Hindlimb muscle (tissue), 1 donor: Measurements from ENCODE around the gene DNAH11. TPM values are rescaled to one million over a fixed set of nuclear protein-coding genes. Genes with fewer than 3 reads are reported as not detected.
A peak's percentile ranks its signal among the peaks of the same experiment; 100 is the strongest.

ENCODE experiments used
- DNase-seq: peaks from one replicate; pipeline ENCODE4 v3.0.0-alpha.2; 2013
- polyA plus RNA-seq: library from polyadenylated mRNA; unstranded; fragments of 120-200 nt; gene quantifications from one replicate; pipeline ENCODE4 v1.2.1, GENCODE V29; 2013; ENCODE audit not compliant: insufficient read length

Gene DNAH11
- polyA plus RNA-seq, 1 donor: 0.13 TPM

DNA sequence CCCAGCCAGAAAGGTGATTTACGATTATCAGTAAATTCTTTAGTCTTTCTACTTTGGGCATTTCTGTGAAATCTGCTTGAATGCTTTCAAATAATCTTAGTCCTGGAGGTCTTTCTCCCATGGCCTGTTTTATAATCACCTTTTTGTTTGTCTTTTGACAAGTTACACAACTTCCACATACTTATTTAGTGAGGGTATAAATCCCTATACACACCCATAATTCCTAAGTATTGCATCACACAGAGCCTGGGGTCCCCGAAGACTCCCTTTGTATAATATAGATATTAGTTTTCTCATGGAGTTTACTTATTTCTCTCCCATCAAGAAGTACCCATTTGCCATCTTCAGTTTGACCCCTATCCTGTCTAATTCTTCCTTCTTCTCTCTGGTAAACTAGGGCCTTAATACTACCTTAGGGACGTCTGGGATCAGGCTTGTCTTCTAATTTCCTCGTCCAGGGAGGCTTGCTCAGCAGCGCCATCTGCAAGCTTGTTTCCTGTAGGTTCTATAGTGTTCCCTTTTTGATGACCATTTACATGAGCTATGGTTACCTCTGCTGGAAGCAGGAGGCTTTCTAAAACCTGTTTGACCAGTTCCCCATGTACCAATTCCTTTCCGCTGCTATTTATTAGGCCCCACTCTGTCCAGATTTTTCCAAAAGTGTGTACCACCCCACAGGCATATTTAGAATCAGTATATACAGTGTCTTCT, 8.1 kb downstream of the DNAH11 start:
- no peak for DNase-seq

DNA sequence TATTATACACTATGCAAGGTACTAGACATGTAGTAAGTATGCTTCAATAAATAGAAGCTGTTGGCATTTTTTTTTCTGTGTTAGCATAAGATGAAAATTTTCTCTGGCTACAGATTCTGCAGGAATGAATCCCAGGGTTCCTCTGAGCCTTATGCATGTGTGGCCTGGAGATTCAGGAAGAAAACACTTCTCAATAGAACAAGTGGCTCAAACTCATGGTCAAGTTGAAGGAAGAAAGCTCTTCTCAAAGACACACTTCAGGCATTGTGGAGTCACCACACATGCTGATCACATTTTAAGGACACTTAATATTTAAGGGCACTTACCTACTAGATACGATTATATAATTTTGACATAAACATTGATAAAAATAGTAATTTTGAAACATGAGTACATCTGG, 19.5 kb downstream of the DNAH11 start:
- no peak for DNase-seq

DNA sequence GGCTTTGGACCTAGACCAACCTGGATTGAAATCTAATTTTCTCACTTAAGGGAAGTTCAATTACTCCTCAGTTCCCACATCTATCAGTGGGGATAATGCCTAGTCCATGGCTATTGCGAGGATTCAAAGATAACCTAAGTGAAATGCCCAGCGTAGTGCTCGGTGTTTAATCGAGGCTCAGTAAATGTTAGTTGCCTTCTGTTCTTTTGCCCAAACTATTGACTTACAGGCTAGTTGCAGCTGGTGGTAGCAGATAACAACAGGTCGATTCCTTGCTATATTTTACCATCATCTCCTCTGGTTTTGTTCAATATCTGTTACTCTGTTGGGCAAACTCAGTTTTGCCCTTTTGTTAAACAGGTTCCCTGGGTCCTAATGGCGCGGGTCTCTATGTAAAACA, 22.8 kb downstream of the DNAH11 start:
- DNase-seq: no peak

DNA sequence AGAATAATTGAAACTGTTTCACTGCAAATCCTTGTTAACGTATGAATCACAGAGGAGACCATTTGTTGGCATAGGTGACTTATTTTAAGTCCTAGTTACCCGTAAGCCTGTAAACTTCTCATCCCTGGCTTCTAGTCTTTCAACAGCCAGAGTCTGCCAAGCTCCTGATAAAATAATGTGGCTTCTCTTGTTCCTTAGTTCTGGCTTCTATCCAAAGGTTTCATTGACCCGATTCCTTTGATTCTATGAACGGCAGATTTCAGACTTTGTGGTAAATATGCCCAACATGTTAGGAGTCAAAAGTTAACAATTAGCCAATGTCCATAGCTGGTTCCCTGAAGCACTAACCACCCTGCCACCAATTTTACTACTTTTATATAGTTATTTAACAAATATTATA, 23.3 kb downstream of the DNAH11 start:
- DNase-seq: no peak

DNA sequence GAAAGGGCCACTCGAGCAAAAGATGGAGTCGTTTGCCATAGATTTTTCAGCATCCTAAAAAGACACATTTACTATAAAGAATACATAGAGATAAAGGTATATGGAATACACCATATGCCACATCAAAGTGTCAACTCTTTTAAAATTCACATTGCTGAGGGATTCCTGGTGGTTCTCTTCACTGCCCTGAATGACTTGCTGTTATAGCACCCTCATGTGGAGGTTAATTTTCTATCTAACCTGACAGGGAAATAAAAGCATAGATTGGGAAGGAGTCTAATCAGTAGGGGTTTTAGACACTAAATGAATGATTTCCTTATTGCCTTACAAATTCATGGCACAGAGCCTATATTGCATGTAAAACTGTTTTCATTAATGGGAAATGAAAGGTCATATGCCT, 25.9 kb downstream of the DNAH11 start:
- DNase-seq: no peak

DNA sequence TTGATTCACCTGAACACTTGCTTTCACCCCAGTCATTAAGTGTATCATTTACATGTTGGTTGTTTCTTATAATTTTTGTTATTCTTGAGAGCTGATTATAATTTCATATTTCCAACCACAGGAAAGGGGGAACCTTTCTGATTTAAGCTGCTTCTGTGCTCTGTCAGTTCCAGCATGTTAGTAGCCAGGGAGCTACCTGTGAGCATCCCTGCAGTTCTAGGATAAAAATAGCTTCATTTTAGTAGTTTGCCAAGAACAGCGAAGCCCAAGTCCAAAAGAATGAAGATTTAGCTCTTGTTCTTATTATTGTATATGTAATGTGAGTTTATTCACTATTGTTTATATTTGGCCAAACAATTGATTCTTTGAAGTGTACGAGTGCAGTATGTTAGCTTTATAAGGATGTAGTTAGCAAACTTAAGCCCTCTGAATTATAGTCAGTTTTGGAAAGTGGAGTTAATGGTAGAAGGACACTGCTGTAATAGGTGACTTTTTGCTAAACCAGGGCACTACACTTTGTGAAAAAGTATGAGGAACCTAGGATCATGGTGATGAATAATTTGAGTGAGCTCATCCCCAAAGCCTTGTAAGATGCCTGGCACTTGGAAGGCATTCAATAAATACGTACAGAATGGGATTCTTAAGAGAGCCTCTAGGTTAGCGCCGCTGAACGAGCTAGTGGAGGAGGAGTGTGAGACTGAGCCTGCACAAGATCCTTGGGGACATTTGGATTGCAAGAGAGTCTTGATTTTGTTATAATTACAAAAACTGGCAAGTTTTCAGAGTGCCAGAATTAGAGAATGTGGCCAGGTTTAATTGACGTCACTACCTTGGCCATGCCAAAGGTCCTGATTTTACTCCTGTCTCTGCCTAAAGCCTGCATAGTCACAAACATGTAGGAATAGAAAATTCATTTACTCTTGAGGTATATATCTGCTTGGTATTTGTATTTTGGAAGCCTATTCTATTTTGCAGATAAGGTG, 29.8 kb downstream of the DNAH11 start:
- DNase-seq: no peak

DNA sequence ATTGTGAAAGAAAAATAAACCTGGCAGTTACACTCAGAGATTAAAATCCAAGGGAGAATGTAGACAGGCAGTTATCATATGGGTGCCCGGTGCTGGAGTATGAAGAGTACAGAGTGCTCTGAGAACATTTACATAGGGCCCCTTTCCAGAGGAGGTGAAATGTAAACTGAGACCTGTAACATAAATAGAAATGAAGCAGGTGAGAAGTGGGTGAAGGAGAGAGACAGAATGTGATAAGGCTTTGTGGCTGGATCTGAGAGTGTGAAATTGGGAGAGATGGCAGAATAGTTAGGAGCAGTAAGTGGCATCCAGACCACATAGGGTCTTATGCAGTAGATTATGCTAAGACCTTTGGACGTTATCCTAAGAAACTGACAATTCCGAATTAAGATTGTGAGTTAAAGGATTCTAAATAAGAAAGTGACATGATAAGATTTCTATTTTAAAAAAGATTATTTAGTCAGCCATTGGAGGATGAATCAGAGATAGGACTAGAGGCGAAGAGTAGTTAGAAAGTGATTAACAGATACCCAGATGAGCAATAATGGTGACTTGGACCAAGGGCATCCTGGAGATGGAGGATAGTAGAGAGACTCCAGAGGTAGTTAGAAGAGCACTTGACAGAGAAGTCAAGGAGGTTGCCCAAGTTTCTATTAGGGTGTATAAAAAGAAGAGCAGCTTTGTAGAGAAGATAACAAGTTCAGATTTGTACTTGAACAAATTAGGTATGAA, 36.7 kb downstream of the DNAH11 start:
- no peak for DNase-seq

DNA sequence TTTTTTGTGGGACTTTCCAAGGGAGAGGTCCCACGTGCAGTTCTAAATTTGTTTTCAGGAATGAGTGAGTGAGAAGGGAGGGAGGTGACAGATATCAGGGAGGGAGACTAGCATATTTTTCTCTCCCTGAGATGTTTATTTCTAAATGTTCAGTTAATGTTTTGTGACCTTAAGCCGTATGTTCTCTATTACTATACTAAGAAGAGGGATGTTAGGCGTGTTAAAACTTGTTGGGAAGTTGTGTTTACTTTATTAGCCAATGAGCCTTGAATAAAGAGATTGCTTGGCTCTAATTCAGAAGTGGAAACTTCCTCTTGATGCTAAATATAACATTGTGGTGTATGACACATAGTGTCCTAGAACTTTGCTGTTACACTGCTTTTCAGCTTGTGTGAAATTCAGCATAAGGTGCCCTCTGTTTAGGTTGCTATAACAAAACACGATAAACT, 37.3 kb downstream of the DNAH11 start:
- no peak for DNase-seq

DNA sequence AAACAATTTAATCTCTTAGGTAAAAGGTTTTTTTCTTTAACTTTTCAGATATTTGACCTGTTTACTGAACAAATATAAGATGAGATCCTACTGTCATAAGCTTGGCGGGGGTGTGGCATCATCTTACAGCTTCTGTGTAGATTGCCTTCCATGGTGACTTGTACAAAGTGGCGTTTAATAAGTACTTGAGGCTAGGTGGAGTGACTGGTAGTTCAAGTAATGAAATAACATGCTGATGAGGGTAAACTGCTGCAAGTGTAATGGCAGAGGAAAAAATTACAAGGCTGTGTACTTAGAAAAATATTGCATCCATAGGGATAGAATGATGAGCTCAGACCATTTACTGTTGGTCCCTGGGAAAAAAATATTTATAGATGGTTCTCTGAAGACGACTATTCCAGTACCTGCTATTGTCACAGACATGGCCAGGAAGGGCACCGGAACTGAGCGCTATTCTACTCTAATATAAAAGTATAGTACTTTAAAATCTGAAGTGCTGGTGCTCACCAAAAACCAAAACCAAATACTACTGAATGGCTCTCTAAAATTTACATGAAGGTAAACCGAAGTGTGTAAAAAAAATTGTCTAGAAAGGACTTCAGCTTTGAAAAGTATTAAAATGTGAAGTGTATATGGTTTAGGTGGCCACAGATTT, 42.4 kb downstream of the DNAH11 start:
- no peak for DNase-seq

DNA sequence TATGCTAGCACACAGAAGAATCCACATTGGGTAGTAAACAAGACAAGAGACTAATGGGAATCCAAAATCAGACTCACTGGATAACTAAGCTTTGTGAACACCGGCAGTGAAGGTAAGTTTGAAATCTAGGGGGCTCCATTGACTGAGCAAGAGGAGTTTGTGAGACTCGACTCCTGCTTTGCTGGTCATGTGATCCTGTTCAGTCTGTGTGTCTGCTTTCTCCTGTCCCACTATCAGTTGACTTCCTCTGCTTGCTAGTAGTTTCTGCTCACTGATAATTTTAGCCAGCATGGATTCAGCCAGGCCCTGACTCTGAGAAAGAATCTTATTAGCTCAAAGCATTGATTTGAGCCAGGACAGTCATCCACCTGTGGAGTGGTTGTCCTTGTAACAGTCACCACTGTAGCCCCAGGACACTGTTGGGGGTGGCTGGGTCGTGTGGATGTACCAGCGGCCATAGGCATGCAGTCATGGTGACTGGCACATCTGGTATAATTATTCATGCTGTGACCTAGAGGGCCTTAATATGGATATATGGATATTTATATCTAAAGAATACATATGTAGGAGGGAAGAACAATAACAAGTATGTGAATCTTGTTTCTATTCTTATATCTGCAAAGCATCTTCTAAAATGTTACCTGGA, 44.4 kb downstream of the DNAH11 start:
- DNase-seq: no peak

DNA sequence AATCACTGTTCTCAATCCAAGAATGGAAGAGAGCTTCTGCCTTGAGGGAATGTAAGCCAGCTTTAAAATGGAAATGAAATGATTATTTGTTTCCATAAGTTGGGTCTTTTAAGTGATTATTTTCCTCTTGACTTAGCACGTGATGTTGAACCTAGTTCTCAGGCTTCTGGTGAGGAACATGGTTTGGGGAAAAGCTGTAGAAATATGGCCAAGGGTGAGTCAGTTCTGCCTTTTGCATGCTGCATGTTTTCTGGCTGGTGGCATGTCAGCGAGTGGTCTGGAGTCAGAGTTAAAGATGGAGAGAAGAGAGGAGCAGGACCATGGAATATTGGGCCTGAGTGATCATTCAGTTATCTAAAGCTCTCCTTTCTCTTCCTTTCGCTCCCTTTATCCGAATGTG, 54.0 kb downstream of the DNAH11 start:
- no peak for DNase-seq

DNA sequence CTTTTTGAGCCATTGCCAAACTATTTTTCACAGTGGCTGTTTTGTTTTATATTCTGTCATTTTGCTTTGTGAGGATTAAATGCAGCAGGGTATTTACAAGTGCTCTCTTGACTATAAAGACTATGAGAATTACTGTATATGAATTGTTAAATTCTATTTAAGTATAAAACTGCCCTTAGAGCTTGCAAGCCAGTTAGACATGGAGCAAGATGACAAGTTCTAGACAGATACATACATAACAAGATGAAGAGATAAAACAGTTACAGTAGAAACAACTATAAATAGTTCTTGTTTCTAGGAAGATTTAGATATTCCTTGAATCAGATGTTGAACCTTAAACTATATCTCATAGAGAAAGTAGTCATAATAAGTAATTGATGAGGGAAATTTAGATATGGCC, 60.6 kb downstream of the DNAH11 start:
- DNase-seq: no peak

DNA sequence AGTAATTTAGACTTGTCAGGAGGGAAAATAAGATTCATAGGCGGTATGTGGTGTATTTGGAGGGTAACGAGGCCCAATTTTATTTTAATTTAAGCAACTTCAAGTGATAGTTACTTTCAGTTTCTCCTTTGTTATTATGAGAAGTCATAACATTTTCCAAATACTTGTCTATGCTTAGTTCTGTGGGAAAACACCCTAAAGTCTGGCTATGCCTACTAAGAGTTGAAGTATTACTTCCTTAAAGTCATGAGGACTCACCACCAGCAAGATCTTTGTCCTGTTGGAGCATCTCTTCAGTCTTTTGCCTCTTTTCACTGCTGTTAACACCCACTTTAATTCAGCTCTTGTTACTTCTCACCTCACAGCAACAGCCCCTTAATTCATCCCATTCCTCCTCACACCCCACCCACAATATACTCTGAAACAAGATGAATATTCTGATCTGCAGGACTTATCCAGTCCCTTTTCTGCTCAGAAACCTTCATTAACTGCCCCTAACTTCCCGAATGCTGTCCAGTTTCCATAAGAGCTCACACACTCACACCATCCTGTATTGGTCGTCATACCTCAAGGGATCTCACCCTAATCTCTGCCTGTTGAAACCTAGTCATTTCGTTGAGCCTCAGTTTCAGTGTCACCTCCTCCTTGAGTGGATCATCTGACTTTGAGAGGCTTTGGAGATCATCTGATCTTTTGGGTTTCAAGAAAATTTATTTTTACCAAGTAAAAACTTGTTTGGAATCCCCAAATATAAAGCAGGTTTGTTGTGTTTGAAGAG, 61.3 kb downstream of the DNAH11 start:
- no peak for DNase-seq

DNA sequence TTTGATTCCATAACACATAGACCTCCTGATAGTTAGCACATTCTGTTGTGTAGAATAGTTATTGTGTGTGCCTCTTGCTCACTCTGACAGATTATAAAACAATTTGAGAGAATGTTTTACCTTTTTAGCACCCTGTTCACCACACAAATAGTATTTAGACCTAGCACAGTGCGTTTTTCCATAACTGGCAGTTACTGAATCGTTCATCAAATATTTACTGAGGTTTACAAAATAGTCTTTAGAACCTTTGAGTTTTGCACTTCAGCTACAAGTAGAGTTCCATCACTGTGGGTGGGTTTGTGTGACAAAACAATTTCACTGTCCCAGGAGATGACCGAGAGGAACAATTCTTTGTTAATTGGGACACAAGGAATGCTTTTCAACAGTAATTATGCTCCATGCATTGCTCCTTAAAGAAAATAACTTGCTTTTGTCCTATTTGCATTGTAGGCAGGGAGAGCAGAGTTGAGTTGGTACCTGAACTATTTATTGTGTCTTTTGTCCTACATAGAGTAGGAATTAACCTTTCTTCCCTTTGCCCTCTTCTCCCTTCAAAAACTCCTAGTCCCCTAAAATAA, 62.3 kb downstream of the DNAH11 start:
- DNase-seq: no peak

DNA sequence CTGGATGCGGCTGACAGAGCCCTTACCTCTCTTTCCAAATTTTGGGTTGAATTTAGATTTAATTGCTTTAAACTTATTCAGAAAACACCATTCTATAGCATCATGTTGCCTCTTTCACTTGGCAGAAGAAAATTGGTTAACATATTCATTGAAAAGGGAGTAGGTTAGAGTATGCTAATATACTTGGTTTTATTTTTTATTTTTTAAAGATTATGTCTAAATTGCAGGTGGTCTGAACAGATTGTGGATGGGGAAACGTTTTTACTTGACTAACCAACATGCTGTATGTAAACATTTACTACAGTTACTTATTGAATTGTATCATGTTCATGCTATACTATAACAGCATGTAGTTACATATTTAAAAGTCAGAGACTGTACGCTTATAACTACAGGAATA, 65.6 kb downstream of the DNAH11 start:
- DNase-seq: no peak

DNA sequence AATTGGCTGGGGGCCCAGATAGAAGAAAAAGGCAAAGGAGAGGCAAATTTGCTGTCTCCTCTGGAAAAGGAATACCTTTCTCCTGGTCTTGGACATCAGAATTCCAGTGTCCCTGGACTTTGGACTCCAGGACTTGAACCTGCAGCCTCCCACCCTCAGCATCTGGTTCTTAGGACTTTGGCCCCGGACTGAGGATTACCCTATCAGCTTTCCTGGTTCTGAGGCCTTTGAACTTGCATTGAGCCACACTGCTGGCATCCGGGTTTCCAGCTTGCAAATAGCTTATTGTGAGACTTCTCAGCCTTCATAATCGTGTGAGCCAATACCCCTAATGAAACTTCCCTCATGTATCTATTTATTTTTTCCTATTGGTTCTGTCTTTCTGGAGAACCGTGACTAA, 68.3 kb downstream of the DNAH11 start:
- no peak for DNase-seq

DNA sequence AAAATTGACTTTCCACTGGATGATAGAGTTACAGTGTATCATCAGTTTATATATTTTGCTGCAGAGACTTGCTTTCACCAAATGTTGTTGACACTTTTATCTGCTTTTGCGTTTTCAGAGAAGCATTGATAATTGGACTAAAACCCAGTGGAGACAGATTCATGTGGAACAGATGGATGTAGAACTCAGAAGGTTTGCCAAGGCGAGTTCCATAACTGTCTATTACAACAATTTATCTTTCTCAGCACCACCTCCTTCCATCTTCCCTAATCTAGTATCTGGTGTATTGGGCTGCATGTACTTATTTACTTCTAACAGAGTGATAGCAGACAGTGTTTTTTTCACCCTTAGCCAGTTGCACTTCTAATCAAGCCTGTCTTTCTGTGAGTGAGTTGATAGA, 73.3 kb downstream of the DNAH11 start:
- no peak for DNase-seq

DNA sequence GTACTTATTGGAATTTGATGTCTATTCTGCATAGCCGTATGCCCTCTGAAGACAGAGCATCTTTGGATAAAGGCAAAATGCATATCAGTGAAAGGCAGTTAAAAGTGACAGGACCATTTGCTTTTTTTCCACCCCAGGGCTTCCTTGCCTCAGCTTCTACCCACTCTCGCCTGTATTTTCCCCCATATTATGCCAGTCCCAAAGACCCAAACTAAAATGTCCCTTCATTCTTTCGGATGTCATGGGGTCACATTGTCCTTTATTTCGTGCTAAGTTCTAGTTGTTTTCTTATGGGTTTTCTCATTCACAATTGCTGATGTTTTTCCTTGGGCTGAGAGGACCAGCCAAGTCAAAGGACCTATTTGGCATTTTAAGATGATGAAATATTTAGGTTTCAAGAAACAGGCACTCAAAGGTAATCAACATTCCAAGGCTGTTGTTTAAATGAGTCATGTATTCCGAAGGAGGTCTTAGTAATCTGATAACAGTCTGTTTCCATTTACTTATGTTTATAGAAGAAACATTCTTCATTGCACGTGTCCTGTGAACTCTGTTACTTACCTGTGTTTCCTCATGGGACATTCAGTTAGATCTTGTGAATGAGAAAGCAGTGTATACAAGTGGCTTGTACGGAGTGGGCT, 74.1 kb downstream of the DNAH11 start:
- no peak for DNase-seq

DNA sequence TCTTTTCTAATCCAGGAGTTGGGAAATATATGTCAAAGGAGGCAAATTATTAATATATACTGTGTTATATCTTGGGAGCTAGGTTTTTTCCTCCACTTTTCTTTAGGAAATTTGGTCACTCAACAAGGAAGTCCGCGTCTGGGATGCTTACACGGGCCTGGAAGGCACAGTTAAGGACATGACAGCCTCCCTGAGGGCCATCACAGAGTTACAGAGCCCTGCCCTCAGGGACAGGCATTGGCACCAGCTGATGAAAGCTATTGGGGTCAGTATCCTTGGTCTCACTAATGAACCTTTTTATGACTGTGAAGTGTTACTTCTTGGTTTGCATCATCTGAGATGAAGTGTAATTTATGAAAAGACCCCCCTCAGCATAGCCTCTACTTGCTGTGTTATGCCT, 74.7 kb downstream of the DNAH11 start:
- no peak for DNase-seq

DNA sequence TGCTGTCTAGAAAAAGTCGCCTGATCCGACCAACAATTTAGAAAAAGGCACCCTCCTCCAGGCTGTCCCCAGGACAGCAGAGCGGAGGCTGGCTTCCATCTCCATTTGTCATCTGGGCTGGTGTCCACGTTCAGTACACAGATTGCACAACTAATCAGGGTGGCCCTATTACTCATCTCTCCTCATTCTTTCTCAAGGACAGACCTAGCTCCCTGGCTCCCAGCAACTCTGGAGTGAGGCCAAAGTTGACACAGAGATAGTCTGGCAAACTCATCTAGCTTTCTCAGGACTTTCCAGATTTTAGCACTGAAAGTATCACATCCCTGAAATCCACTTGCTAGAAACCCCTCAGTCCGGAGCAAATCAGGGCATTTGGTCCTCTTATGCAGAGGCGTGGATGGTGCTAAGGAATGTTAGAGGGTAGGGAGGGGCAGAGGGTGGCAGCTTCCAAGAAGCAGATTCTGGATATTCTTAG, 75.1 kb downstream of the DNAH11 start:
- peak; percentile 6 for DNase-seq
